Immature natural killer cell (primary cell): ENCODE results near the gene CAMK2B. TPM values are rescaled to one million over a fixed set of nuclear protein-coding genes. Genes with fewer than 3 reads are reported as not detected.
A peak's percentile ranks its signal among the peaks of the same experiment; 100 is the strongest.

ENCODE experiments used
- DNase-seq, 3 donors: peaks; one replicate each; pipeline ENCODE4 v3.0.0; 2022; ENCODE audit warnings: mixed read lengths in 1 of 3
- H3K27ac Mint-ChIP-seq, 6 donors: one replicate each; pipeline ENCODE4 v1.8.0; 2020; ENCODE audit warnings: mixed read lengths in 6 of 6, mild to moderate bottlenecking in 5 of 6, inconsistent platforms in 4 of 6, moderate library complexity in 3 of 6
- H3K27me3 Mint-ChIP-seq, 3 donors: one replicate each; pipeline ENCODE4 v1.8.0; 2020 to 2021; ENCODE audit warnings: low read depth in 3 of 3, mild to moderate bottlenecking in 3 of 3, mixed read lengths in 3 of 3, moderate library complexity in 3 of 3, inconsistent platforms in 1 of 3
- H3K36me3 Mint-ChIP-seq, 3 donors: one replicate each; pipeline ENCODE4 v1.8.0; 2020; ENCODE audit warnings: mixed read lengths in 3 of 3, inconsistent platforms in 2 of 3, mild to moderate bottlenecking in 2 of 3
- H3K4me1 Mint-ChIP-seq, 2 donors: one replicate each; pipeline ENCODE4 v1.8.0; 2020; ENCODE audit warnings: inconsistent platforms in 2 of 2, mild to moderate bottlenecking in 2 of 2, mixed read lengths in 2 of 2, moderate library complexity in 1 of 2
- H3K4me3 Mint-ChIP-seq, 5 donors: one replicate each; pipeline ENCODE4 v1.8.0; 2020; ENCODE audit warnings: mild to moderate bottlenecking in 5 of 5, mixed read lengths in 5 of 5, inconsistent platforms in 3 of 5, moderate library complexity in 3 of 5
- H3K9me3 Mint-ChIP-seq, 6 donors: one replicate each; pipeline ENCODE4 v1.8.0; 2020; ENCODE audit warnings: mild to moderate bottlenecking in 6 of 6, mixed read lengths in 6 of 6, inconsistent platforms in 4 of 6, moderate library complexity in 3 of 6
- polyA plus RNA-seq, 3 donors: library from polyadenylated mRNA; unstranded; fragments of 300-500 nt; fragmentation: Illumina TruSeq; gene quantifications; one replicate each; pipeline ENCODE4 v1.2.3, GENCODE V29; 2021

The CAMK2B gene
- polyA plus RNA-seq, 3 donors from 2014 or later: not detected

DNA sequence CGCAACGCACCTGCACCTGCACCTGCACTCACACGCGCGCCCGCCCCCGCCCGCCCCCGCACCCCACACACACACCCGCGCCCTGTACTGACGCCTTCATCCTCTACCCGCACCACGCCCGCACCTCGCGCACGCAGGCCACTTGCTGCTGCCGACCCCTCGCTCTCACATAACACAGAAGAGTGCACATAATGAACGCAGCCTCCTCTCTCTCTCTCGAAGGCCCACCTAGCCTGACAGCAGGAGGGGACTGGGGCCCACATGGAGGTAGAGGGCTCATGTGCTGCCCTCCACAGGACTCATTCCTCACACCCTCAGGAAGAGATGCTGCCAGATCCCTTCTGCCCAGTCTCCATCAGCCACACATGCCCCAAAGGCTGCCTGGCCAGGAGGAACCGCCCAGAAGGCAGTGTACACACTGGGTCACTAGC, 432 bp upstream of the CAMK2B start:
- Mint-ChIP-seq H3K36me3 (no peaks in the 10 kb centered on the region), H3K4me3 (peak overlapping the region in 4 of 5 donors; percentile 31 to 74 (median 64)), H3K27ac (no peak overlapping the region), H3K9me3 (peaks cover 0 to 1% (median 0%) of the 10 kb centered on the region in 6 donors), H3K4me1 (peaks cover 0 to 2% of the 10 kb centered on the region in 2 donors), H3K27me3 (peaks cover 11 to 18% (median 16%) of the 10 kb centered on the region in 3 donors)
- DNase-seq: no peak

DNA sequence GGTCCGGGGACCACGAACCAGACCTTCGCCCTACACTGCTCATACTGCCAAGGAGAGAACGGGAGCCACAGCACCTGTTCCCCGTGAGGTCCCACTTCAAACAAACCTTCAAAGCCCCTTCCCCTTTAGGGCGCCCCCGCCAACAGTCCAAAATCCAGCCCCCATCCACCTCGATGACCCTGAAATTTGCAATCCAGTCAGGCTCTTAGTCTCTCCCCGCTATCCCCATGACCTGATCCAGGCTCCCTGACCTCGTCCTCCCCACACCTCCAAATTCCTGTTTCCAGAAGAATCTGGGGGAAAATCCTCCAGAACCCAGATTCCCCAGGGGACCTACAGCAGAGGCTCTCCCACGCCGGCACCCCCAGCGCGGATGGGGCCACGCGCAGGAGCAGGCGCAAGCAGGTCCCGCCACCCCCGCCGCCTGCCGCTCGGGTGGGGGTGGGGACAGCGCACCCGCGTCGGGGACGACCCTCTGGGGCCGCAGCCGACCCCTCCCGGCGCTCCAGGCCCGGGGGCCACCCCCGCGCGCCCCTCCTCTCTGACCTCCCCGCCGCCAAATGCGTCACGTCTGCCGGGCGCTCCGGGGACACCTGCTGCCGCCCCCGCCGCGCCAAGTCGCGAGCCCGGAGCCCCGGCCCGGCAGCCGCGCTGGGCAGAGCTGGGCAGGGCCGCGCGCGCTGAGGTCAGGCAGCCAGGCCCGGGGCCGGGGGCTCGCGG, 753 bp downstream of the CAMK2B start:
- Mint-ChIP-seq H3K27ac (no peak overlapping the region), H3K4me3 (no peak overlapping the region), H3K27me3 (peaks cover 11 to 18% (median 16%) of the 10 kb centered on the region in 3 donors), H3K36me3 (no peaks in the 10 kb centered on the region), H3K9me3 (peaks cover 0 to 1% (median 0%) of the 10 kb centered on the region in 6 donors), H3K4me1 (peaks cover 0 to 2% of the 10 kb centered on the region in 2 donors)
- no peak for DNase-seq

DNA sequence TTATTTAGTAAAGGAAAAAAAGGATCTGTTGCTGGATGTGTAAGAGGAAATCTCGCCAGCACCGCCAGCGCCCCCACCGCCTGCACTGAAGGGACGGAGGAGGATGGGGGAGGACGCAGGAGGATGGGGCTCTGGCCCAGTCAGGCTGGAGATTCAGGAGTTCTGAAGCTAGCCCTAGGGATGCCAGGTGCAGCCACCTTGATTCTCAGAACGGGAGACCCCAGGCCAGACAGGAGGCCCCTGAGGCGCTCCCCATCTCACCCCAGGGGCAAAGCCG, 1.3 kb downstream of the CAMK2B start:
- Mint-ChIP-seq H3K4me1 (peaks cover 0 to 2% of the 10 kb centered on the region in 2 donors), H3K27ac (no peak overlapping the region), H3K4me3 (no peak overlapping the region), H3K9me3 (peaks cover 0 to 1% (median 0%) of the 10 kb centered on the region in 6 donors), H3K36me3 (no peaks in the 10 kb centered on the region), H3K27me3 (peaks cover 11 to 18% (median 16%) of the 10 kb centered on the region in 3 donors)
- DNase-seq: no peak

DNA sequence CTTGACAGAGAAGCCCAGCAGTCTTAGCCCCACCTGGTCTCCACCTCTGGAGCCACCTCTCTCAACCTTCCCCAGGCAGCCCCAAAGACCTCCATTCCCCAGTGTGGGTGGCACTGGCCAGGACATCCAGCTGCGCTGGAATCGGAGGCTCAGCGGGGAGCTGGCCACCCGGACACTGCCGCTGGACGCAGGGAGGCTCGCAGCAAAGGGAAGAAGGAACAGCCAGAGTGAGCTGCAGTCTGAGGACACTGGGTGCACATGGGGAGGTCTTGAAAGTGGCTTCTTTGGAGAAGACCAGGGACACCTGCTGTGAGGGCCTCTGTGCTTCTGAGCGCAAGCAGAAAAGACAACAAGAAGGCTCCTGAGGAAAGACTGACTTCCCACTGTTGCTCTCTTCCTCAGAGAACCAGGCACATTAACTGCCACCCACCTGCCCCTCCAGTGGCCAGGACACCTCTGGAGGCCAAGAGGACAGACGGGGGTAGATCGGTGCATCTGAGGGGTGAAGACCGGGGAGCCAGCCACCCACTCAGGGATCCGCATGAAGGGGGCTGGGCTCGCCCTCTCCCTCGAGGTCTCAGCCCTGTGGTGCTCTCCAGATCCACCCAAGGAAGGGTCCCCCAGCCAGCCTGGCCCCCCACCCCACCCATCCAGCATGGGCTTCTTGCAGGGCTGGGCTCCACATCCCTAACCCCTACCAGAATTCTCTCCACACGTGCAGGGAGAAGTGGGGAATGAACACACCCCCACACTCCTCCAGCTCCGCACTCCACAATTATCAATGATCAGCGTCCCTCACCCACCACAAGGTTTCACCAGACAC, 1.8 kb downstream of the CAMK2B start:
- Mint-ChIP-seq H3K36me3 (no peaks in the 10 kb centered on the region), H3K4me1 (peaks cover 0 to 2% of the 10 kb centered on the region in 2 donors), H3K4me3 (peak overlapping the region in 1 of 5 donors; percentile 13), H3K27ac (no peak overlapping the region), H3K9me3 (peaks cover 0 to 1% (median 0%) of the 10 kb centered on the region in 6 donors), H3K27me3 (peaks cover 11 to 18% (median 16%) of the 10 kb centered on the region in 3 donors)
- DNase-seq: no peak

- Mint-ChIP-seq H3K9me3 (peaks cover 0 to 1% (median 0%) of the 10 kb centered on the region in 6 donors), H3K27ac (no peak overlapping the region), H3K36me3 (no peaks in the 10 kb centered on the region), H3K4me3 (no peak overlapping the region), H3K4me1 (peaks cover 0 to 2% of the 10 kb centered on the region in 2 donors), H3K27me3 (peaks cover 11 to 17% (median 16%) of the 10 kb centered on the region in 3 donors)
- no peak for DNase-seq
Measured at GRCh38 chr7:44322631-44323363, 2.6 kb downstream of the CAMK2B start.

DNA sequence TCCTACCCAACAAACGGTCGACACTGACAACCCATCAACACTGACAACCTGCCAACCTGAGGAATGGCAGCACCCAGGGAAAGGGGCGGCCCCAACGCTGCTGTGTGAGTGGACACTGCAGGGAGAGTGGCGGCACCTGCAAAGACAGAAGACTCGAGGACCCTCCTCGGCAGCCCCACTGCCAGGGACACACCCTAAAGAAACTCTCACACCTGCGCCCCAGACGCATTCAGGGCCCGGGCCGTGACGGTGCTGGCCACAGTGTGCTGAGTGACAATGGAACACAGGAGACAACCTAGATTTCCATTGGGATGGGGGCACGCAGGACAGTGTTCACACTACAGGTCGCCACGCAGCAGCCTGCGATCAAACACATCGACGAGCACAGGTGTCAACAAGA, 3.6 kb downstream of the CAMK2B start:
- Mint-ChIP-seq H3K9me3 (peaks cover 0 to 1% (median 0%) of the 10 kb centered on the region in 6 donors), H3K4me3 (no peak overlapping the region), H3K36me3 (no peaks in the 10 kb centered on the region), H3K4me1 (peaks cover 0 to 2% of the 10 kb centered on the region in 2 donors), H3K27me3 (peaks cover 11 to 17% (median 16%) of the 10 kb centered on the region in 3 donors), H3K27ac (no peak overlapping the region)
- DNase-seq: no peak

- H3K27ac Mint-ChIP-seq: no peak overlapping the region
Measured at GRCh38 chr7:44320794-44321371, 4.5 kb downstream of the CAMK2B start.

DNA sequence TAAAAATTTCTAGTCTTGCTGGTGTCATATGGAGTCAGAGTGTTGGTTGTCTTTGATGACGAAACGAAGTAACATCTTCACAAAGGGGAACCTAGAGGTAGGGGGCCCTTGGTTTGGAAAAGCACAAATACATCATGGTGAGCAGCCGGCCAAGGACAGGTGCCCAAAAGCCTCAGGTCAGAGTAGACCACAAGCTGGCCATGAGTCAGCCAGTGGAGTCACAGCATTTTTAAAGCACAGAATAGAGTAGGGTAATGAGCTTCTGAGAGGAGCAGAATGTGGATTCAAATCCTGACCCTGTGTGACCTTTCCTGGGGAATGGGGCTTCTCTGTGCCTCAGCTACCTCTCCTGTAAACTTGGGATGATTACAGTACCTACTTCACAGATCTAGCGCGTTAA, 5.3 kb downstream of the CAMK2B start:
- peaks cover 8 to 15% (median 15%) of the 10 kb centered on the region in 3 donors for H3K27me3 Mint-ChIP-seq
- no peaks in the 10 kb centered on the region for H3K9me3 Mint-ChIP-seq

More at GRCh38 chr7:44320794-44321371, 4.5 kb downstream of the CAMK2B start:
- Mint-ChIP-seq H3K27me3 (peaks cover 10 to 17% (median 13%) of the 10 kb centered on the region in 3 donors), H3K9me3 (peaks cover 0 to 1% (median 0%) of the 10 kb centered on the region in 6 donors), H3K4me1 (peaks cover 0 to 2% of the 10 kb centered on the region in 2 donors), H3K36me3 (no peaks in the 10 kb centered on the region), H3K4me3 (no peak overlapping the region)
- DNase-seq: no peak

GRCh38 chr7:44318332-44318731, 7.1 kb downstream of the CAMK2B start:
- Mint-ChIP-seq H3K9me3 (no peaks in the 10 kb centered on the region), H3K36me3 (no peaks in the 10 kb centered on the region), H3K27me3 (peaks cover under 1 to 7% (median 6%) of the 10 kb centered on the region in 3 donors), H3K4me1 (no peaks in the 10 kb centered on the region), H3K4me3 (no peak overlapping the region), H3K27ac (no peak overlapping the region)
- DNase-seq: no peak

More for the DNA sequence above, 5.3 kb downstream of the CAMK2B start:
- H3K4me3 Mint-ChIP-seq: no peak overlapping the region
- no peak for DNase-seq
- no peak overlapping the region for H3K27ac Mint-ChIP-seq
- no peaks in the 10 kb centered on the region for H3K36me3 Mint-ChIP-seq
- H3K4me1 Mint-ChIP-seq: no peaks in the 10 kb centered on the region

DNA sequence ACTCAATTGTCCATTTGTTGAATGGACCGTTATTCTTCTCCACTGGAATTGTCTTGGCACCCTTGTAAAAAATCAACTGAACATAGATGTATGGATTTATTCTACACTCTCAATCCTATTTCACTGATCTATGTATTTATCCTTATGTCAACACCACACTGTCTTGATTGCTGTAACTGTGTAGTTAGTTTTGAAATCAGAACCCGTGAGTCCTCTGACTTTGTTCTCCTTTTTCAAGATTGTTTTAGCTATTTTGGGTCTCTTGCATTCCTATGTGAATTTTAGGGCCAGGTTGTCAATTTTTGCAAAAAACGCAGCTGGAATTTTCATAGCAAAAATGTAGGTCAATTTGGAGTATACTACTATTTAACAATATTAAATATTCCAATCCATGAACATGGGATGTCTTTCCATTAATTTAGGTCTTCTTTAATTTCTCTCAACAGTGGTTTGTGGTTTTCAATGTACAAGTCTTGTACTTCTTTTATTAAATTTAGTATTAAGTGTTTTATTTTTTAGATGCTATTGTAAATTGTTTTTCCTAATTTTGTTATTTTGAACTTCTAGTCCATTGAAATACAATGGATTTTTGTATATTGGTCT, 10.0 kb downstream of the CAMK2B start:
- H3K4me1 Mint-ChIP-seq: peaks cover 0 to 2% of the 10 kb centered on the region in 2 donors
- no peak for DNase-seq
- peaks cover 0 to 4% (median 2%) of the 10 kb centered on the region in 3 donors for H3K27me3 Mint-ChIP-seq
- no peak overlapping the region for H3K27ac Mint-ChIP-seq
- H3K9me3 Mint-ChIP-seq: no peaks in the 10 kb centered on the region
- H3K4me3 Mint-ChIP-seq: no peak overlapping the region
- H3K36me3 Mint-ChIP-seq: no peaks in the 10 kb centered on the region

DNA sequence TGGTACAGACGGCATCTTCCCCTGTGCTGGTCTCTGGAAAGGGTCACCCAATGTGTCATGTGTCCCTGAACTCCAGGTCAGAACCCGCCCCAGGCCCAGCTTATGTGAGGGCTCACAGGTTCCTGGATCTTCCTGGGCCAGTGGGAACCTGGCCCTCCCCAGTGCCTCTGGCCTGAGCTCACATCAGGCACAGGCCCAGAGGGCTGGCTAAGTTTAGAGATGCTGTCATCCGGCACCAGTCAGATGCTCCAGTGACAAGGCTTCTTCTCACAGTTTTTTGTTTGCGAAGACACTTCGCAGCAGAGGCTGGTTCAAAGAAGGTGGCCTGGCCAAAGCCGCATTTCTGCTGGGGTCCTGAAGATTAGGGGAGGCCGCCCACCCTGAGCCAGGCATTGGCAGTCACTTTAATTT, 11.8 kb downstream of the CAMK2B start:
- Mint-ChIP-seq H3K27ac (no peak overlapping the region), H3K9me3 (no peaks in the 10 kb centered on the region), H3K27me3 (peaks cover 0 to 4% (median 2%) of the 10 kb centered on the region in 3 donors)

DNA sequence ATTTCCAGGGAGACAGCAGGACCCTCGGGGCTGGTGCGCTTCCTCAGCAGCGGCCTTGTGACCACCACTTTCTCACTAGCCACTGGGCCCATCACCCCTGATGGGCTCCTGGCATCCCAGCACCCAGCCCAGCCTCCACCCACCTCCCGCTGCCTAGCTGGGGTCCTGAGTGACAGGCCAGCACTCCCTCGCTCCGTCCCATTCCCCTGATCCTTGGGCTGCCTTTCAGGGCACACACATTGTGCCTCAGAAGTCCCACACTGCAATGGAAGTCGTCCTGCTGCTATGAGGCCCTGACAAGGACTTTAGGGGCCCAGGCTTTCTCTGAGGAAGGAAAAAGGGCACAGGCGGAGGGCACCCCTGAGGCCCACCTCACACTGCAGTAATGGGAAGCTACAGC, 12.4 kb downstream of the CAMK2B start:
- peaks cover 7% of the 10 kb centered on the region in 2 donors for H3K4me1 Mint-ChIP-seq
- H3K4me3 Mint-ChIP-seq: no peak overlapping the region
- peaks cover 0 to 4% (median 2%) of the 10 kb centered on the region in 3 donors for H3K27me3 Mint-ChIP-seq
- H3K9me3 Mint-ChIP-seq: no peaks in the 10 kb centered on the region
- H3K36me3 Mint-ChIP-seq: no peaks in the 10 kb centered on the region
- no peak for DNase-seq
- no peak overlapping the region for H3K27ac Mint-ChIP-seq

More for the DNA sequence above, 11.8 kb downstream of the CAMK2B start:
- Mint-ChIP-seq H3K4me1 (peaks cover 7% of the 10 kb centered on the region in 2 donors), H3K36me3 (no peaks in the 10 kb centered on the region), H3K4me3 (no peak overlapping the region)
- DNase-seq: no peak
